Ishikawa (cell line): Measurements from ENCODE around the gene KIF16B.

Experiments used
- CEBPB ChIP-seq: IDR thresholded peaks from 2 replicates; pipeline ENCODE4 v1.6.1; 2012
- CREB1 ChIP-seq: IDR thresholded peaks from 2 replicates; pipeline ENCODE4 v1.6.1; 2012; ENCODE audit warnings: low read depth
- EGR1 ChIP-seq: IDR thresholded peaks from 2 replicates; pipeline ENCODE4 v1.6.1; 2012
- EP300 ChIP-seq: IDR thresholded peaks from 2 replicates; pipeline ENCODE4 v1.6.1; 2012; ENCODE audit warnings: borderline replicate concordance
- MAX ChIP-seq: IDR thresholded peaks from 2 replicates; pipeline ENCODE4 v1.6.1; 2012
- NFIC ChIP-seq: IDR thresholded peaks from 2 replicates; pipeline ENCODE4 v1.6.1; 2012
- REST ChIP-seq: IDR thresholded peaks from 2 replicates; pipeline ENCODE4 v1.6.1; 2012; ENCODE audit warnings: low read depth, mild to moderate bottlenecking
- TAF1 ChIP-seq: IDR thresholded peaks from 2 replicates; pipeline ENCODE4 v1.6.1; 2012; ENCODE audit warnings: low read depth, mild to moderate bottlenecking
- YY1 ChIP-seq: IDR thresholded peaks from 2 replicates; pipeline ENCODE4 v1.6.1; 2012; ENCODE audit warnings: low read depth

- TF ChIP-seq NFIC (no peak), MAX (no peak), REST (no peak), EP300 (no peak), EGR1 (no peak), CEBPB (no peak), YY1 (no peak), TAF1 (no peak), CREB1 (no peak)
Observed at GRCh38 chr20:16479666-16480065, 93.6 kb downstream of the KIF16B start.
